Osteoblast (primary cell): ENCODE measurements around the gene USHBP1. TPM values are rescaled to one million over a fixed set of nuclear protein-coding genes. Genes with fewer than 3 reads are reported as not detected.

ENCODE experiments used
- DNase-seq: peaks from one replicate; pipeline ENCODE4 v3.0.0; 2011; ENCODE audit warnings: low spot score, mixed read lengths; ENCODE audit not compliant: insufficient read length; ENCODE audit errors: missing footprints
- H2AFZ ChIP-seq: 2 replicates; pipeline ENCODE4 v1.6.0; 2011; ENCODE audit warnings: mild to moderate bottlenecking, low read length
- H3K27ac ChIP-seq: 2 replicates; pipeline ENCODE4 v1.5.1; 2011; ENCODE audit warnings: mild to moderate bottlenecking, low read depth, low read length, moderate library complexity
- H3K27me3 ChIP-seq: 2 replicates; pipeline ENCODE4 v1.6.0; 2012; ENCODE audit warnings: mild to moderate bottlenecking, control low read depth, inconsistent platforms, low read length, moderate library complexity; ENCODE audit not compliant: insufficient read depth
- H3K36me3 ChIP-seq: 2 replicates; pipeline ENCODE4 v1.5.1; 2011; ENCODE audit warnings: mild to moderate bottlenecking, low read length, control low read depth, moderate library complexity; ENCODE audit not compliant: insufficient read depth
- H3K4me1 ChIP-seq: 2 replicates; pipeline ENCODE4 v1.5.1; 2011; ENCODE audit warnings: mild to moderate bottlenecking, low read length, control low read depth, moderate library complexity; ENCODE audit not compliant: insufficient read depth
- H3K4me2 ChIP-seq: 2 replicates; pipeline ENCODE4 v1.6.0; 2011; ENCODE audit warnings: mild to moderate bottlenecking, low read length; ENCODE audit not compliant: insufficient read depth
- H3K4me3 ChIP-seq: fragments of 200-600 bp; sonication (generic); 3 replicates; pipeline ENCODE4 v1.5.1; 2012; ENCODE audit warnings: mild to moderate bottlenecking, low read length, inconsistent platforms; ENCODE audit not compliant: insufficient read depth
- H3K79me2 ChIP-seq: 2 replicates; pipeline ENCODE4 v1.6.0; 2012; ENCODE audit warnings: mild to moderate bottlenecking, low read length, control low read depth, inconsistent platforms; ENCODE audit not compliant: insufficient read depth
- H3K9me3 ChIP-seq: 2 replicates; pipeline ENCODE4 v1.5.1; 2011; ENCODE audit warnings: low read depth, low read length, control low read depth
- H4K20me1 ChIP-seq: 2 replicates; pipeline ENCODE4 v1.6.0; 2012; ENCODE audit warnings: mild to moderate bottlenecking, low read length, control low read depth; ENCODE audit not compliant: insufficient read depth
- CTCF ChIP-seq: IDR thresholded peaks from 2 replicates; pipeline ENCODE4 v1.5.1; 2011; ENCODE audit warnings: mild to moderate bottlenecking, low read depth, low read length, moderate library complexity; ENCODE audit errors: extremely low read depth
- total RNA-seq: library from RNA; depleted of rRNA; stranded (reverse); fragments of >200 nt; gene quantifications from 2 replicates; pipeline ENCODE4 v1.2.3, GENCODE V29; 2012

Gene USHBP1
- total RNA-seq, 1 donor, result not detected

DNA sequence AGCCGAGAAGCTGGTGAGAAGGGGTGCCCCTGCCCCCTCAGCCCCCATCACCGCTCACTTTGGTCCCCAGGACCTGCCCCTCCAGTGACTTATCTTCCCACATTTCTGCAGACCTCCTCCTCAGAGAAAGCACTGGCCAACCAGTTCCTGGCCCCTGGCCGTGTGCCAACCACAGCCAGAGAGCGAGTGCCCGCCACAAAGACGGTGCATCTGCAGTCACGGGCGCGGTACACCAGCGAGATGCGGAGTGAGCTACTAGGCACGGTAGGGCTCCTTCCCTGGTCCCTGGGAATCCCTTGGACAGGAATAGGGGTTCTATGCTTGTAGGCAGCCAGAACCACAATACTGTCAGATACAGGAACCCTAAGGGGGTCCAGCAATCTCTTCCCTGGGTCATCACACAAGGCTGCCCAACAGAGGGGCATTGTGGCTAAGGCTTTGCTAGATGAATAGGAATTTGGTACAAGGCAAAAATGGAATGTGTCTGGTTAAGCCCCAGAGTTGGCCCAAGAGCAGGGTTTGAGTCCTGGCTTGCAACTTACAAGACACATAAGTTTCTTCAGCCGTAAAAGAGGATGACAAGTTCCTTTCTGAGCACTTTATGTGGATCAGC is 48.4 kb downstream of the USHBP1 start:
- Histone ChIP-seq H4K20me1 (no peaks in the 10 kb centered on the region), H3K79me2 (peaks cover 3% of the 10 kb centered on the region), H2AFZ (no peak overlapping the region), H3K4me1 (peaks cover 16% of the 10 kb centered on the region), H3K27ac (peak overlapping the region; percentile 45), H3K36me3 (peaks cover 35% of the 10 kb centered on the region), H3K4me2 (peak overlapping the region; percentile 93), H3K27me3 (no peaks in the 10 kb centered on the region), H3K9me3 (no peaks in the 10 kb centered on the region), H3K4me3 (peak overlapping the region; percentile 87)
- no peak for TF ChIP-seq CTCF
- DNase-seq, result peak; percentile 54

- peak within 1 kb of the TSS; percentile 93 for H3K4me2 ChIP-seq
- H4K20me1 ChIP-seq, result no peaks in the 10 kb centered on the region
- peak within 1 kb of the TSS; percentile 93 for H3K27ac ChIP-seq
- peak; percentile 99 for DNase-seq
- peak within 1 kb of the TSS; percentile 87 for H3K4me3 ChIP-seq
- H3K79me2 ChIP-seq, result peaks cover 3% of the 10 kb centered on the region
- H3K36me3 ChIP-seq, result peaks cover 42% of the 10 kb centered on the region
- H3K4me1 ChIP-seq, result peaks cover 14% of the 10 kb centered on the region
- TF ChIP-seq CTCF, result no peak
- peak within 1 kb of the TSS; percentile 79 for H2AFZ ChIP-seq
- no peaks in the 10 kb centered on the region for H3K27me3 ChIP-seq
- no peaks in the 10 kb centered on the region for H3K9me3 ChIP-seq
Observed at GRCh38 chr19:17215127-17215971, 49.2 kb downstream of the USHBP1 start, which contains the start of gene USE1. TSS of gene USE1 (plus strand) at chr19:17215357. CDS start at chr19:17215406, 49 bp downstream.

DNA sequence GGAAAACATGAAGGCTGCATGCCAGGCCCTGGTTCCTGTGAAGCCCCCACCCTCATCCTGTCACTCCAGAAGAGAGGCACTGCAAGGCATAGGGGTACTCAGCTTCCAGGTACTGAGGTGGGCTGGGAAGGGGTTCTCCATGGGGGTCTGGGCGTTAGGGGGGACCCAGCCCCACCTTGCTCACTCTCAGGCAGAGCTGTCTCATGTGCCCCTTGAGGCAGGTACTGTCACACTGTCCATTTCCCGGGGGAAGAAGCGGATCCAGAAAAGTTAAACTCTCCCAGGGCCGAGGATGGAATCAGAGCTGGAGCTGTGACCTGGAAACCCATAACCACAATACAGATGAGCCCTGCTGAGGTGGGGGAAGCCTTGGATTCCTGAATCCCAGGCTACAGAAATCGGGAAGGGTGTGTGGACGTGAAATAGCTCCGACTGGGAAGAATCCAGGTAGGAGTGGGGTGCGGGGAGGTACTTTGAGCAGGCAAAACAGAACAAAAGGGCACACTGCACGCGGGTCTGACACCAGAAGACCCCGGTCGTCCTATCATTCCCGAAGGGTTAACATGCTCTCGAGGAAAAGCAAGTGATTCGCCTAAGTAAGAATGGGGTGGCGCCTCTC is 49.9 kb downstream of the USHBP1 start:
- peak overlapping the region; percentile 87 for H3K4me3 ChIP-seq
- H4K20me1 ChIP-seq, result peaks cover 4% of the 10 kb centered on the region
- peak overlapping the region; percentile 79 for H2AFZ ChIP-seq
- peaks cover 3% of the 10 kb centered on the region for H3K79me2 ChIP-seq
- H3K4me2 ChIP-seq, result peak overlapping the region; percentile 93
- H3K27me3 ChIP-seq, result no peaks in the 10 kb centered on the region
- peaks cover 46% of the 10 kb centered on the region for H3K36me3 ChIP-seq
- TF ChIP-seq CTCF, result no peak
- no peaks in the 10 kb centered on the region for H3K9me3 ChIP-seq
- H3K4me1 ChIP-seq, result peaks cover 11% of the 10 kb centered on the region
- peak; percentile 59 for DNase-seq
- peak overlapping the region; percentile 93 for H3K27ac ChIP-seq
